GM18907 (cell line): ENCODE results near the gene PAX5.

Experiments used
- ATAC-seq: cut with Tn5 transposase; IDR thresholded peaks from one replicate; pipeline ENCODE4 v1.9.1; 2021; ENCODE audit warnings: mild to moderate bottlenecking, moderate library complexity; ENCODE audit not compliant: unreplicated experiment

PAX5 gene

GRCh38 chr9:36905101-36906066 lies 128.7 kb downstream of the PAX5 start:
- ATAC-seq, result no peak

- peak; percentile 72 for ATAC-seq
Measured at GRCh38 chr9:36903541-36904435, 130.3 kb downstream of the PAX5 start.

GRCh38 chr9:36902861-36903524 lies 131.1 kb downstream of the PAX5 start:
- no peak for ATAC-seq

GRCh38 chr9:36902080-36902716 lies 131.9 kb downstream of the PAX5 start:
- no peak for ATAC-seq

DNA sequence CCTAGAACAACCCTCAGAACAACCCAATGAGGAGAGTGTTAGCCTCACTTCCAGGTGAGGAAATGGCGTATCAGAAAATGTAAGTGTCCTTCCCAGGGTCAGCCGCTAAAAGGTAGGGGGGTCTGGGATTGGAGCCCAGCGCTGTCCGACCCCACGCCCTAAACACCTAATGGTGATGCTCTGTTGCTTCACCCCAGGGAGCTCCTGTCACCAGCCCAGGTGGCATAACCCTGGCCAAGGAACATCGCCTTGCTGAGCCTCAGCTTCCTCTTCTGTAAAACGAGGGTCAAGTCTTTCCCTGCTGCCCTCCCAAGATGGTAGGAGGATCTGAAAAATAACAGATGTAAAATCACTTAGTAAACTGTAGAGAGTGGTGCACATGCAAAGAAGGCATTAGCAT lies 132.5 kb downstream of the PAX5 start:
- ATAC-seq, result no peak

DNA sequence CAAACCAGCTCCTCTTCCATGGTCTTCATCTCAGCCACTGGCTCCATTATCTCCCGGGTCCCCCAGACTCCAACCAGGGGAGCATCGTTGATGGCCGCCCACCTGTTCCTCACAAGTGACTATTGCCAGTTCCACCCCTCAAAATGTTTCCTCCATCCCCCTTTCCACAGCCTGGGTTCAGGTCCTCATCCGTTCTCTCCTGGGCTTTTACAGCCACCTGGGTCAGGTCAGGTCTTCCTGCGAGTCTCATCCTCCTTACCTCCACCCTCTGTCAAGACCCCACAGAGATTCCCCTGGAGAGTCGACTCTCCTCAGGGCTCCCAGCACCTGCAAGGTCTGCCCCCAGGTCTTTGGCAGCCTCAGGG lies 133.2 kb downstream of the PAX5 start:
- no peak for ATAC-seq

DNA sequence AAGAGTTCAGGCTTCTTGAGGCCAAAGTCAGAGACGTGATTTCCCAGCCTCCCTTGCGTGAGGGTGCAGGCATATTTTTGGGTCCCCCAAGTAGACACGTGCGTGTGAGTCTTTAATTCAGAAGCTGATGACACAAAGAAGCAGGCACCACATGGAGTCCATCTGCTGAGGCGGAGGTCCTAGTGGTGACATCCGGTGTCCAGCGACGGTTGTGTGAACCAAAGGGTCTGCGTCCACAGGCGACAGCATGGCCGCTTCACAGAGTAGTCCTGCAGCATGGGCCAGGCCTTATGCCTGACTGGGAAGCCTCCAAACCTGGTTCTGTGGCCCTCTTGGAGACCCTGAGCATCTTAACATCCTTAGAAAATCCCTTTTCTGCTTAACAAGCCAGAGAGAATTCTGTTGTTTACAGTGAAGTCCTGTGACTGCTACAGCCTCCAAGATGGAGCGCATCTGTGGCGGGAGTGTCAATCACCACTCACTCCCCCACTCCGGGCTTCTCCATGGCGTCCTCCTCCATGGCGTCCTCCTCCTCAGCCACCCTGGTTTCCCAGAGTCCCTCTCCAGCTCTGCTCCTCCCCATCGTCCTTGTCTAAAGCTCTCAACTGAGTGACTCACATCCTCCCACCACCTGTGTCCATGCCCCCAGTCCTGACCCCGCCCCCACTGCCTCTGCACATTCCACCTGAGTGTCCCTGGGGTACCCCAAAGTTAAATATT lies 133.8 kb downstream of the PAX5 start:
- ATAC-seq, result no peak

- ATAC-seq, result no peak
Measured at GRCh38 chr9:36899406-36899805, 134.7 kb downstream of the PAX5 start.

DNA sequence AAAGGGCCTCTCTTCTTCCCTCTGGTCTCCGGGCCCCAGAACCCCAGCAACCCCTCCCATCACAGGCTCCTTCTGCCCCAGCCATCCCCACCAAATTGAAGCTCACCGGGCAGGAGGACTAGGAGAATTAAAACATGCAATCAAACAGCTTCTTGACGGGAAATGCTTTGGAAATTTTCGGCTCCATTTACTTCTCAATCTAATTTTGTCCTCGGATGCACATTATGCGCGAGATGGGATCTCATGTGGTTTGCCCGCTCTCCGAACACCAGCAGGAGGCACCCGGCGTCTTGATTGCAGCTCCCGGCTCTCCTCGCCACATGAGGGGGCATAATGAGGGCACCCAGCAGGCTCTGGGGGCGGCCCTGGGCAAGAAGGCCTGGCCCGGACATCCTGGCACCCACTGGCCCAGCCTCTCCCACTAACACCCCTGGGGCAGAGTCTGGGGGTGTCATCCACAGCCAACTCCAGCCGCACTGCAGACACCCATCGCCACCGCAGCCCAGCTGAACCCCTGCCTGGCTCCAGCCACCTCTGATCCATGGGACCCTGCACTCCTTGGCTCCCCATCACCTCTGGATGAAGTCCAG lies 135.5 kb downstream of the PAX5 start:
- ATAC-seq, result no peak

GRCh38 chr9:36897478-36897877 lies 136.6 kb downstream of the PAX5 start:
- ATAC-seq, result no peak

- ATAC-seq, result no peak
Measured at GRCh38 chr9:36897019-36897418, 137.0 kb downstream of the PAX5 start.

- ATAC-seq, result no peak
Measured at GRCh38 chr9:36896296-36896695, 137.8 kb downstream of the PAX5 start.

- no peak for ATAC-seq
Measured at GRCh38 chr9:36895744-36896260, 138.3 kb downstream of the PAX5 start.

DNA sequence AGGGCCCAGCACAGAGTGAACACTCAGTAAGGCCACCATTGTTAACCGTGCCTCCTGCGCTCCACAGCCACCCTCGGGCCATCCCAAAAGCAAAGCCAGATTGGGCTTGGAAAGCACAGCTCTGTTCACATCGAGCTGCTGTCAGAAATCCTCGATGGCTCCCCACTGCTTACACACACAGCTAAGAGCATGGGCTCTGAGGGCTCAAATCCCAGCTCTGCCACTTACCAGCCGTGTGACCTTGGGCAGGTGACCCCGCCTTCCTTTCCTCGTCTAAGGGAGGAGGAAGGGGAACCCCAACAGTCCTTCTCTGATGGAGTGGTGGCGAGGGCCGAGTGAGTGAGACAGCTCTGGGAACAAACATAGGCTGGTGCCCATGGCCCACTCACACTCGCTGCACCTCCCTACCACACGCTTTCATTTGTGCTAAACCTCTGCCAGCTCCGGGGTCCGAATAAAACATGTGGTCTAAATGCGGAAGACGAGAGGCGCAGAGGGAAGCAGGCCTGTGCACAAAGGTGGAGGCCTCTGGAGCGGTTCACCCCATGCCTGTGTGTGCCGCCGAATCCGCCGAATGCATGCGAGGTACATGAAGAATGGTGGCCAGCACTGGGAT lies 139.3 kb downstream of the PAX5 start:
- no peak for ATAC-seq

- ATAC-seq, result no peak
Measured at GRCh38 chr9:36893911-36894310, 140.2 kb downstream of the PAX5 start.

GRCh38 chr9:36893184-36893583 lies 140.9 kb downstream of the PAX5 start:
- no peak for ATAC-seq

GRCh38 chr9:36892279-36892678 lies 141.8 kb downstream of the PAX5 start:
- ATAC-seq, result no peak

GRCh38 chr9:36891341-36891811 lies 142.7 kb downstream of the PAX5 start:
- ATAC-seq, result no peak

DNA sequence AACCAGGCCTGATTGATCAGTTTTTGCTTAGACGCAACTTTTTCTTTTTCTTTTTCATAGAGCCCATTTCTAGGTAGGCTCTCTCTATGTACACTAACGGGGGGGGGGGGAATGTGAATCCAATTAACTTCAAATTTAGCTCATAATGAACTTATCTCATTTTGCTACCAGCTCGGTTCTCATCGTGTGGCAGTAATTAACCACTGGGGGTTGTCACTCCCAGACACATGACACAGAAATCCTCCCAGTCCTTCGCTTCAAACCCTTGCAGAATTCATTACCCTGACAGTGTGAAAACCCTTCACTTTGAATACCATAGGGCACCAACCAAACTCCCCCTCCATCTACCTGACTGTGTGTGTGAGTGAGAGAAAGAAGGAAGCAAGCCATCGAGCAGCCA lies 144.2 kb downstream of the PAX5 start:
- ATAC-seq, result no peak
